Activated naive CD8-positive, alpha-beta T cell treated with anti-CD3 and anti-CD28 coated beads, Interleukin-2, amount 10 ng/mL, durations not matched to agents 7 days and 5 days (primary cell): Measurements from ENCODE around the gene CTSK. TPM values are rescaled to one million over a fixed set of nuclear protein-coding genes. Genes with fewer than 3 reads are reported as not detected.

ENCODE experiments used
- ATAC-seq: fragments of 150-1000 bp; cut with Tn5 transposase; one replicate; pipeline ENCODE4 v1.10.0; 2021; ENCODE audit warnings: low read depth, moderate library complexity
- POLR2A ChIA-PET: fragments of 350-600 bp; sonication (Branson Sonifier 250); formaldehyde crosslinking; loops from one replicate; lab custom pipeline; 2021; ENCODE audit warnings: antibody characterized with exemption; lab: Charles Lee
- DNase-seq: peaks from one replicate; pipeline ENCODE4 v3.0.0; 2021
- H3K27ac Mint-ChIP-seq: one replicate; pipeline ENCODE4 v1.8.0; 2022; ENCODE audit warnings: mild to moderate bottlenecking, mixed read lengths
- H3K27me3 Mint-ChIP-seq: one replicate; pipeline ENCODE4 v1.8.0; 2022; ENCODE audit warnings: mild to moderate bottlenecking, moderate library complexity, mixed read lengths
- H3K36me3 Mint-ChIP-seq: one replicate; pipeline ENCODE4 v1.8.0; 2021; ENCODE audit warnings: mild to moderate bottlenecking, mixed read lengths
- H3K4me1 Mint-ChIP-seq: one replicate; pipeline ENCODE4 v1.8.0; 2021; ENCODE audit warnings: mixed read lengths
- H3K4me3 Mint-ChIP-seq: one replicate; pipeline ENCODE4 v1.8.0; 2022; ENCODE audit warnings: mild to moderate bottlenecking, moderate library complexity, mixed read lengths
- H3K9me3 Mint-ChIP-seq: one replicate; pipeline ENCODE4 v1.8.0; 2021; ENCODE audit warnings: mixed read lengths
- total RNA-seq, 2 experiments: library from RNA; stranded (reverse); gene quantifications; one replicate each; pipeline ENCODE4 v1.2.3, GENCODE V29; 2021

CTSK gene
- total RNA-seq, 2 experiments from 2014 or later = 6.7 to 9.4 TPM

- peak within 1 kb of the TSS; percentile 85 for H3K4me3 Mint-ChIP-seq
- DNase-seq (no peak), ATAC-seq (peak; percentile 81)
- H3K27ac Mint-ChIP-seq = peak within 1 kb of the TSS; percentile 91
- H3K36me3 Mint-ChIP-seq = peaks cover 25% of the 10 kb centered on the region
- no peaks in the 10 kb centered on the region for H3K27me3 Mint-ChIP-seq
- H3K4me1 Mint-ChIP-seq = peaks cover 26% of the 10 kb centered on the region
- POLR2A ChIA-PET = interaction anchor here (0.5 to 1.5 kb wide), 7 partner anchors 39 to 532 kb away, joined by 3 to 8 read pairs (median 3); no protein-coding TSS in a partner anchor
- H3K9me3 Mint-ChIP-seq = no peaks in the 10 kb centered on the region
Observed at GRCh38 chr1:150765296-150765976, 42.6 kb downstream of the CTSK start, which contains the start of gene CTSS. Gene CTSS, minus strand, starts transcription at chr1:150765778. Its CDS starts 1,015 bp downstream, at chr1:150764763.

- Mint-ChIP-seq H3K9me3 (no peaks in the 10 kb centered on the region), H3K4me3 (peak overlapping the region; percentile 85), H3K36me3 (peaks cover 31% of the 10 kb centered on the region), H3K27me3 (no peaks in the 10 kb centered on the region), H3K27ac (peak overlapping the region; percentile 91), H3K4me1 (peaks cover 26% of the 10 kb centered on the region)
- ATAC-seq = peak; percentile 26
- POLR2A ChIA-PET = interaction anchor here (0.5 to 1.5 kb wide), 5 partner anchors 12 to 533 kb away, joined by 3 to 8 read pairs (median 3); no protein-coding TSS in a partner anchor
- DNase-seq = no peak
Observed at GRCh38 chr1:150764617-150765101, 43.4 kb downstream of the CTSK start.

- POLR2A ChIA-PET = no interaction called here
- Mint-ChIP-seq H3K27ac (peak overlapping the region; percentile 28), H3K36me3 (peaks cover 37% of the 10 kb centered on the region), H3K9me3 (no peaks in the 10 kb centered on the region), H3K27me3 (no peaks in the 10 kb centered on the region), H3K4me1 (peaks cover 26% of the 10 kb centered on the region), H3K4me3 (peak overlapping the region; percentile 25)
- no peak for DNase-seq
- no peak for ATAC-seq
Observed at GRCh38 chr1:150763018-150763417, 45.0 kb downstream of the CTSK start.

GRCh38 chr1:150762552-150762951, 45.5 kb downstream of the CTSK start:
- POLR2A ChIA-PET = no interaction called here
- H3K36me3 Mint-ChIP-seq = peaks cover 38% of the 10 kb centered on the region
- H3K9me3 Mint-ChIP-seq = no peaks in the 10 kb centered on the region
- peaks cover 26% of the 10 kb centered on the region for H3K4me1 Mint-ChIP-seq
- H3K27me3 Mint-ChIP-seq = no peaks in the 10 kb centered on the region
- ATAC-seq (no peak), DNase-seq (no peak)
- peak overlapping the region; percentile 25 for H3K4me3 Mint-ChIP-seq
- no peak overlapping the region for H3K27ac Mint-ChIP-seq

GRCh38 chr1:150761801-150762200, 46.3 kb downstream of the CTSK start:
- H3K4me3 Mint-ChIP-seq = no peak overlapping the region
- DNase-seq (no peak), ATAC-seq (no peak)
- peaks cover 42% of the 10 kb centered on the region for H3K36me3 Mint-ChIP-seq
- no peaks in the 10 kb centered on the region for H3K9me3 Mint-ChIP-seq
- H3K27ac Mint-ChIP-seq = no peak overlapping the region
- POLR2A ChIA-PET = no interaction called here
- H3K4me1 Mint-ChIP-seq = peaks cover 26% of the 10 kb centered on the region
- no peaks in the 10 kb centered on the region for H3K27me3 Mint-ChIP-seq

GRCh38 chr1:150760013-150760412, 48.0 kb downstream of the CTSK start:
- no peak for ATAC-seq
- Mint-ChIP-seq H3K4me3 (no peak overlapping the region), H3K27ac (no peak overlapping the region), H3K27me3 (no peaks in the 10 kb centered on the region), H3K4me1 (peaks cover 21% of the 10 kb centered on the region), H3K9me3 (no peaks in the 10 kb centered on the region), H3K36me3 (peaks cover 44% of the 10 kb centered on the region)
- DNase-seq = no peak
- POLR2A ChIA-PET = no interaction called here

DNA sequence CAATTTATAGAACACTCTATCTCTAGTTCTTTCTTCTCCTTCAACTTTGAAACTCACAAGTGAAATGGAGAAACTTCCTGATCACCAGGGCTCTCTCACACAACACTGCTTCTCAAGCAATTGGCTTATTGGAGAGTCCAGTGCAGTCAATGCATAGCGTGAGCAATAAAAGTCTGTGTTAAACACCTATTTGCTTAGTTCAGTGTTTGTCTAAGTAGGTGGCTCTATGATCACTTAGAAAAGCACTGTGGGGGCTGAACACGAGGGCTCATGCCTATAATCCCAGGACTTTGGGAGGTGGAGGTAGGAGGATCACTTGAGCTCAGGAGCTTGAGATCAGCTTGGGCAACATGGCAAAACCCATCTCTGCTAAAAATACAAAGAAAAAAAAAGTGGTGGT, 54.6 kb downstream of the CTSK start:
- H3K36me3 Mint-ChIP-seq = peaks cover 24% of the 10 kb centered on the region
- no peak for ATAC-seq

DNA sequence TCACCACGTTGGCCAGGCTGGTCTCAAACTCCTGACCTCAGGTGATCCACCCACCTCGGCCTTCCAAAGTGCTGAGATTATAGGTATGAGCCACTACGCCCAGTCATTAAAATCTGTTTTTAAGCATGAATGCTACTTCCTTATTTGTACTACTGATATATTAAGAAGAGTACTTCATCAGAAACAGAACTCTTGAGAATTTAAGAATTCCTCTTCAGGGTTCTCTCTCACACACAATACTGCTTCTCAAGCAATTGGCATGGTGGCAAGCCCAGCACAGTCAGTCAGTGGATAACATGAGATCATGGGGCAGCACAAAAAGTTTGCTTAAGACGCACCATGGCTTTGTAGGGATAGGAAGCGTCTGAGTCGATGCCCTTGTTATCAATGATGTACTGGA, 56.6 kb downstream of the CTSK start:
- POLR2A ChIA-PET = no interaction called here
- H3K9me3 Mint-ChIP-seq = no peaks in the 10 kb centered on the region

More for the DNA sequence above, 54.6 kb downstream of the CTSK start:
- Mint-ChIP-seq H3K27ac (no peak overlapping the region), H3K4me3 (no peak overlapping the region), H3K4me1 (peaks cover 3% of the 10 kb centered on the region), H3K27me3 (no peaks in the 10 kb centered on the region), H3K9me3 (no peaks in the 10 kb centered on the region)
- no peak for DNase-seq
- POLR2A ChIA-PET = no interaction called here

DNA sequence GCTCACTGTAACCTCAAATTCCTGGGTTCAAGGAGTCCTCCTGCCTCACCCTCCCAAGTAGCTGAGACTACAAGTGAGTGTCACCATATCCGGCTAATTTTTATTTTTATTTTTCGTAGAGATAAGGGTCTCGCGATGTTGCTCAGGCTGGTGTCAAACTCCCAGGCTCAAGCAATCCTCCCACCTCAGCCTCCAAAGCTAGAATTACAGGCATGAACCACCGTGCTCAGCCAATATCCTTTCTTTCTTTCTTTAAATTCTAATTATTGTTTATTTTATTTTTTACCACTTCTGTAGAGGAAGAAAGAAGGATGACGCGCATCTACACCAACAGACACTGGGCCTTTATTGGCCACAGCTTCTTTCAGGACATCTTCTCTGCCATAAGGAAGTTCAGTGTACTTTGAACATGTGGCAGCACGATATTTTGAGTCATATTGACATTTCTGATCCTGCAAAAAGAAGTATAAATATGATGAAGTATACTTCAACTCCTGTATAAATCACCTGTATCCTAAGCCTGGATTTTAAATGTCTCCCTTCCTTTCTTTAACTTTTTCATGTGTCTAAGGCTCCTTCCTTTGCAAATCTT, 58.2 kb downstream of the CTSK start:
- peaks cover 13% of the 10 kb centered on the region for H3K36me3 Mint-ChIP-seq
- H3K27me3 Mint-ChIP-seq = no peaks in the 10 kb centered on the region
- H3K9me3 Mint-ChIP-seq = no peaks in the 10 kb centered on the region
- DNase-seq (no peak), ATAC-seq (no peak)
- POLR2A ChIA-PET = no interaction called here
- H3K4me3 Mint-ChIP-seq = no peak overlapping the region
- no peak overlapping the region for H3K27ac Mint-ChIP-seq
- H3K4me1 Mint-ChIP-seq = peaks cover 3% of the 10 kb centered on the region

More for the DNA sequence above, 56.6 kb downstream of the CTSK start:
- Mint-ChIP-seq H3K4me3 (no peak overlapping the region), H3K27ac (no peak overlapping the region), H3K4me1 (peaks cover 3% of the 10 kb centered on the region), H3K36me3 (peaks cover 17% of the 10 kb centered on the region), H3K27me3 (no peaks in the 10 kb centered on the region)
- DNase-seq (no peak), ATAC-seq (no peak)

DNA sequence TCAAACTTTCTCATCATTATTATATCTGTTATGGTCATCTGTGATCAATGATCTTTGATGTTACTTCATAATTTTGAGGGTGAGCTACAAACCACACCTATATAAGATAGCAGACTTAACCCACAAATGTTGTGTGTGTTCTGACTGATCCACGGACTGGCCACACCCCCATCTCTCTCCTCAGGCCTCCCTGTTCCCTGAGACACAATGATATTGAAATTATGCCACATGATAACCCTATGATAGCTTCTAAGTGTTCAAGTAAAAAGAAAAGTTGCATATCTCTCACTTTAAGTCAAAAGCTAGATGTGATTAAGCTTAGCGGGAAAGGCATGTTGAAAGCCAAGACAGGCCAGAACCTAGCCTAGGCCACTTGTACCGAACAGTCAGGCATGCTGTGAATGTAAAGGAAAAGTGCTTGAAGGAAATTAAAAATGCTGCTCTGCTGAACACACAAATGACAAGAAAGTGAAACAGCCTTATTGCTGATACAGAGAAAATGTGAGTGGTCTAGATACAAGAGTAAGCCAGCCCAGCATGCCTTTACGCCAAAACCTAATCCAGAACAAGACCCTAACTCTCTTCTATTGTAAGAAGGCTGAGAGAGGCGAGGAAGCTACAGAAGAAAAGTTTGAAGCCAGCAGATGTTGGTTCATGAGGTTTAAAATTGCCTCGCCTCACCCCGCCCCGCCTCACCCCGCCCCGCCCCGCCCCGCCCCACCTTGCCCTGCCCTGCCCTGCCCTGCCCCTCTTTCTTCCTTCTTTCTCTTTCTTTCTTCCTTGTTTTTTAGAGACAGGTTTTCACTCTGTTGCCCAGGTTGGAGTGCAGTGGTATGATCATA, 59.0 kb downstream of the CTSK start:
- peaks cover 13% of the 10 kb centered on the region for H3K36me3 Mint-ChIP-seq
- ATAC-seq (no peak), DNase-seq (no peak)
- peaks cover 3% of the 10 kb centered on the region for H3K4me1 Mint-ChIP-seq
- no peak overlapping the region for H3K4me3 Mint-ChIP-seq
- POLR2A ChIA-PET = no interaction called here
- no peaks in the 10 kb centered on the region for H3K27me3 Mint-ChIP-seq
- no peak overlapping the region for H3K27ac Mint-ChIP-seq
- H3K9me3 Mint-ChIP-seq = no peaks in the 10 kb centered on the region

Other genes starting within 250 kb of the CTSK start
- 100 to 1,000 TPM; 302 to 303 TPM for gene MCL1, start 228.7 kb downstream of the CTSK start, total RNA-seq
- gene ENSA, start 178.6 kb downstream of the CTSK start, total RNA-seq = 100 to 1,000 TPM; 161 to 172 TPM
- gene GOLPH3L, start 111.1 kb downstream of the CTSK start, total RNA-seq = 10 to 100 TPM; 22.2 to 22.6 TPM
- under 1 TPM; 0.62 to 0.69 TPM for gene HORMAD1, start 87.4 kb downstream of the CTSK start, total RNA-seq
- gene CTSS, start 42.5 kb downstream of the CTSK start, total RNA-seq = 100 to 1,000 TPM; 104 to 106 TPM
- 10 to 100 TPM; 49.3 to 51.3 TPM for gene ARNT, start 68.3 kb upstream of the CTSK start, total RNA-seq
- not detected for gene CTXND2, start 78.9 kb upstream of the CTSK start, total RNA-seq
- 10 to 100 TPM; 64.0 to 64.6 TPM for gene SETDB1, start 118.1 kb upstream of the CTSK start, total RNA-seq
- gene CERS2, start 166.6 kb upstream of the CTSK start, total RNA-seq = 100 to 1,000 TPM; 153 TPM
- gene ANXA9, start 174.0 kb upstream of the CTSK start, total RNA-seq = not detected
- 10 to 100 TPM; 11.5 to 12.7 TPM for gene MINDY1, start 198.6 kb upstream of the CTSK start, total RNA-seq
- gene PRUNE1, start 200.2 kb upstream of the CTSK start, total RNA-seq = 10 to 100 TPM; 22.9 to 23.2 TPM
- gene BNIPL, start 228.3 kb upstream of the CTSK start, total RNA-seq = 1 to 10 TPM; 2.8 to 4.1 TPM
- gene C1orf56, start 239.5 kb upstream of the CTSK start, total RNA-seq = 1 to 10 TPM; 1.9 TPM